SK-N-SH treated with all-trans-retinoic acid at 6 μM for 48 hours (cell line): ENCODE data around the gene SAMMSON.

ENCODE experiments used
- CSDC2 ChIP-seq: fragments of 250-450 bp; sonication (Bioruptor Pico); IDR thresholded peaks from 2 replicates; pipeline ENCODE4 v1.5.0; 2020; ENCODE audit warnings: mild to moderate bottlenecking, moderate library complexity
- TOX ChIP-seq: fragments of 250-450 bp; sonication (Bioruptor Pico); IDR thresholded peaks from 2 replicates; pipeline ENCODE4 v1.8.0; 2021; ENCODE audit warnings: mild to moderate bottlenecking, moderate library complexity, borderline replicate concordance
- TF ChIP-seq, protein P1 (sequence below): fragments of 250-450 bp; sonication (Bioruptor Pico); IDR thresholded peaks from 2 replicates; pipeline ENCODE4 v1.8.0; 2021; ENCODE audit warnings: low read depth, mild to moderate bottlenecking, moderate library complexity, borderline replicate concordance

DNA sequence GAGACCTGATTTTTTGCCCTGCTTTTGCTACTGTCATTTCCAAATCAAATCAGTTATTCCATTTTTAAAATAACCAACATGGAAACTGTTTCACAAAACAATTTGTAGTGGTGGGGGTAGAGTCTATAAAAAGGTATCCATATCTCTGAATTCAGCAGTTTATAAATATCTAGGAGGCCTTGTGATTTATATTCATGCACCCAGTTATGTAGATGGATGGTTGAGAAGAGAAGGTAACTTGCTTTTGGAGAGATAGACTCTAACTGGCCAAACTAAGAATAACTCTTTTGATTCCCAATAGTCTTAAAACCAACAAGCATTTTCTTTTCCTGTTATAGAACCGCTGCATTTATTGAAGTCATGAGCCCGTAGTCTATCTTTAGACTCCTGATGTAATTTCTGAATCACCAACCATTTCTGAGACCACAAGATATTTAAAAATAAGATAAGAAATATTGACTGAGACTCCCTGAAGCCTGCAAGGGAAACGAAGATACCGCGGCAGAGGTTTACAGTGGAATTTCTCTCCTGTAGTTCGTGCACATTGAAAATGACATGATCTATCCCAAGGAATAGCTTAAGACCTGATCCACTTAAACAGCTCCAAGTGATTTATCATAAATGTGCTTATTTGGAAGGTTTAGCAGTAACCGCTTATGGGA is 68.5 kb downstream of the SAMMSON start:
- TF ChIP-seq TOX (CRISPR knock-in tag), result no peak
- TF ChIP-seq, protein P1, sequence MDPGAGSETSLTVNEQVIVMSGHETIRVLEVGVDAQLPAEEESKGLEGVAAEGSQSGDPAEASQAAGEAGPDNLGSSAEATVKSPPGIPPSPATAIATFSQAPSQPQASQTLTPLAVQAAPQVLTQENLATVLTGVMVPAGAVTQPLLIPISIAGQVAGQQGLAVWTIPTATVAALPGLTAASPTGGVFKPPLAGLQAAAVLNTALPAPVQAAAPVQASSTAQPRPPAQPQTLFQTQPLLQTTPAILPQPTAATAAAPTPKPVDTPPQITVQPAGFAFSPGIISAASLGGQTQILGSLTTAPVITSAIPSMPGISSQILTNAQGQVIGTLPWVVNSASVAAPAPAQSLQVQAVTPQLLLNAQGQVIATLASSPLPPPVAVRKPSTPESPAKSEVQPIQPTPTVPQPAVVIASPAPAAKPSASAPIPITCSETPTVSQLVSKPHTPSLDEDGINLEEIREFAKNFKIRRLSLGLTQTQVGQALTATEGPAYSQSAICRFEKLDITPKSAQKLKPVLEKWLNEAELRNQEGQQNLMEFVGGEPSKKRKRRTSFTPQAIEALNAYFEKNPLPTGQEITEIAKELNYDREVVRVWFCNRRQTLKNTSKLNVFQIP, result no peak
- TF ChIP-seq CSDC2 (CRISPR knock-in tag), result no peak
